ENCODE results near the gene GALP. TPM values are rescaled to one million over a fixed set of nuclear protein-coding genes. Genes with fewer than 3 reads are reported as not detected.
"Not testable (repeated sequence)": the region's sequence is repeated elsewhere in the genome, so short reads cannot be mapped to it uniquely, and the experiment has no call there.

The GALP gene
- total RNA-seq, 2 experiments from 2014 or later = not detected

- no peaks in the 10 kb centered on the region for H3K27me3 Mint-ChIP-seq
- peaks cover 28% of the 10 kb centered on the region for H3K4me1 Mint-ChIP-seq
- no peak for DNase-seq
- H3K36me3 Mint-ChIP-seq = peaks cover 2% of the 10 kb centered on the region
- H3K27ac Mint-ChIP-seq = peak overlapping the region; percentile 78
- no peaks in the 10 kb centered on the region for H3K9me3 Mint-ChIP-seq
- H3K4me3 Mint-ChIP-seq = peak overlapping the region; percentile 94
Observed at GRCh38 chr19:56142087-56142787, 33.6 kb upstream of the GALP start.

DNA sequence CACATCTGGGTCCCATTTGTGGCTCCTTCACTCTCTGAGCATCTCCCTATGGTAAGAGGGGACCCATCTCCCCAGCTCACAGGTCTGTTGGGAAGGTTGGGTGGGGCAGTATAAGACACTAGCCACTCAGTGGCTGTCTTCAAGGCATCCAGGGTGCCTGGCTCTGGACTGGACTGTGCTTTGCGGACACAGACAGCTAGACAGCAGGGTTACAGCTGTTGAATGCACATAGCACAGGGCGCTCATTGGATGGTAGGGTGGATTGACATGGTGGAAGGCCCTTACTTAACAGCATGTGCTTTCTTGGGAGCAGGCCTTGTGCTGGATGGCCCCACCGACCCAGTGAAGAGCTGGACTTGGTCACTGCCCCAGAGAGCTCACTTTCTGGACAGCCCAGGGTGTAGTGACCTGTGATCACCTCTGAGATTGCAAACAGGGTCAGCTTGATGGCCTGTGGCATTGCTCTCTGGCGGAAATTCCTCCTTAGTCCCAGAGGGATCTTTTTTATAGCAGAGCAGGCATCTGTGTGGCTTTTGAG, 32.8 kb upstream of the GALP start:
- Mint-ChIP-seq H3K9me3 (no peaks in the 10 kb centered on the region), H3K36me3 (peaks cover 2% of the 10 kb centered on the region), H3K27ac (no peak overlapping the region), H3K27me3 (no peaks in the 10 kb centered on the region), H3K4me1 (peaks cover 28% of the 10 kb centered on the region), H3K4me3 (peak overlapping the region; percentile 22)
- DNase-seq = no peak

- no peaks in the 10 kb centered on the region for H3K9me3 Mint-ChIP-seq
- H3K4me1 Mint-ChIP-seq = peaks cover 28% of the 10 kb centered on the region
- H3K4me3 Mint-ChIP-seq = no peak overlapping the region
- peak overlapping the region; percentile 7 for H3K27ac Mint-ChIP-seq
- DNase-seq = no peak
- H3K27me3 Mint-ChIP-seq = no peaks in the 10 kb centered on the region
- H3K36me3 Mint-ChIP-seq = peaks cover 8% of the 10 kb centered on the region
Observed at GRCh38 chr19:56144376-56144775, 31.4 kb upstream of the GALP start.

- Mint-ChIP-seq H3K4me1 (peaks cover 29% of the 10 kb centered on the region), H3K4me3 (no peak overlapping the region), H3K36me3 (peaks cover 12% of the 10 kb centered on the region), H3K27ac (peak overlapping the region; percentile 7), H3K9me3 (no peaks in the 10 kb centered on the region), H3K27me3 (no peaks in the 10 kb centered on the region)
- DNase-seq = no peak
Observed at GRCh38 chr19:56144831-56145230, 31.0 kb upstream of the GALP start.

DNA sequence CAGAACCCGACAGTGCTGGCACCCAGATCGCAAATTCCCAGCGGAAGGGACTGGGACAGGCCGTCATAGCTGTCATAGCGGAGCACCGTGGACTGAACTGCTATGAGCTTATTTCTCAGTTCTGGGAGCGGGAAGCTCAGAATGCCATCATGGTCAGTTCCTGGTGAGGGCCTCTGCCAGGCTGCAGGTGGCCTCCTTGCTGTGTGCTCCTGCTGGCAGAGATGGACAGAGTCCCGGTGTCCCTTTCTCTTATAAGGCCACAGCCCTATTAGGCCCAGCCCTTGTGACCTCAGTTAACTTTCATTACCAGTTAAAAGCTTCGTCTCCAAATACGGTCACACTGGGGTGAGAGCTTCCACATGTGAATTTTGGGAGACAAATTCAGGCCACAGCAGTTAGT, 30.1 kb upstream of the GALP start:
- H3K27me3 Mint-ChIP-seq = no peaks in the 10 kb centered on the region
- DNase-seq = no peak
- H3K36me3 Mint-ChIP-seq = peaks cover 18% of the 10 kb centered on the region
- no peak overlapping the region for H3K27ac Mint-ChIP-seq
- H3K9me3 Mint-ChIP-seq = no peaks in the 10 kb centered on the region
- no peak overlapping the region for H3K4me3 Mint-ChIP-seq
- H3K4me1 Mint-ChIP-seq = peaks cover 26% of the 10 kb centered on the region

DNA sequence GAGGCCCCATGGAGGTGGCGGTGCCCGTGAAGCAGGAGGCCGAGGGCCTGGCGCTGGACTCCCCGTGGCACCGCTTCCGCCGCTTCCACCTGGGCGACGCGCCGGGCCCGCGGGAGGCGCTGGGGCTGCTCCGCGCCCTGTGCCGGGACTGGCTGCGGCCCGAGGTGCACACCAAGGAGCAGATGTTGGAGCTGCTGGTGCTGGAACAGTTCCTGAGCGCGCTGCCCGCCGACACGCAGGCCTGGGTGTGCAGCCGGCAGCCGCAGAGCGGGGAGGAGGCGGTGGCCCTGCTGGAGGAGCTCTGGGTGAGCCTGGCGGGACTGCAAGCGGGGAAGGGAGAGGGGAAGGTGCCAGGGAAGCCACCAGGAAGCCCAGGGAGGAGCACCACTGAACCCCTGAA, 28.9 kb upstream of the GALP start:
- no peaks in the 10 kb centered on the region for H3K9me3 Mint-ChIP-seq
- H3K4me1 Mint-ChIP-seq = peaks cover 25% of the 10 kb centered on the region
- no peak overlapping the region for H3K27ac Mint-ChIP-seq

GRCh38 chr19:56147307-56147706, 28.5 kb upstream of the GALP start:
- no peak overlapping the region for H3K4me3 Mint-ChIP-seq
- no peaks in the 10 kb centered on the region for H3K9me3 Mint-ChIP-seq
- peaks cover 18% of the 10 kb centered on the region for H3K36me3 Mint-ChIP-seq
- H3K27me3 Mint-ChIP-seq = no peaks in the 10 kb centered on the region
- DNase-seq = no peak
- H3K4me1 Mint-ChIP-seq = peaks cover 21% of the 10 kb centered on the region
- H3K27ac Mint-ChIP-seq = no peak overlapping the region

More for the DNA sequence above, 28.9 kb upstream of the GALP start:
- no peak overlapping the region for H3K4me3 Mint-ChIP-seq
- H3K27me3 Mint-ChIP-seq = no peaks in the 10 kb centered on the region
- H3K36me3 Mint-ChIP-seq = peaks cover 18% of the 10 kb centered on the region
- DNase-seq = no peak

GRCh38 chr19:56148096-56148495, 27.7 kb upstream of the GALP start:
- Mint-ChIP-seq H3K4me1 (peaks cover 24% of the 10 kb centered on the region), H3K4me3 (no peak overlapping the region), H3K9me3 (no peaks in the 10 kb centered on the region), H3K36me3 (peaks cover 19% of the 10 kb centered on the region), H3K27ac (no peak overlapping the region), H3K27me3 (no peaks in the 10 kb centered on the region)
- no peak for DNase-seq

DNA sequence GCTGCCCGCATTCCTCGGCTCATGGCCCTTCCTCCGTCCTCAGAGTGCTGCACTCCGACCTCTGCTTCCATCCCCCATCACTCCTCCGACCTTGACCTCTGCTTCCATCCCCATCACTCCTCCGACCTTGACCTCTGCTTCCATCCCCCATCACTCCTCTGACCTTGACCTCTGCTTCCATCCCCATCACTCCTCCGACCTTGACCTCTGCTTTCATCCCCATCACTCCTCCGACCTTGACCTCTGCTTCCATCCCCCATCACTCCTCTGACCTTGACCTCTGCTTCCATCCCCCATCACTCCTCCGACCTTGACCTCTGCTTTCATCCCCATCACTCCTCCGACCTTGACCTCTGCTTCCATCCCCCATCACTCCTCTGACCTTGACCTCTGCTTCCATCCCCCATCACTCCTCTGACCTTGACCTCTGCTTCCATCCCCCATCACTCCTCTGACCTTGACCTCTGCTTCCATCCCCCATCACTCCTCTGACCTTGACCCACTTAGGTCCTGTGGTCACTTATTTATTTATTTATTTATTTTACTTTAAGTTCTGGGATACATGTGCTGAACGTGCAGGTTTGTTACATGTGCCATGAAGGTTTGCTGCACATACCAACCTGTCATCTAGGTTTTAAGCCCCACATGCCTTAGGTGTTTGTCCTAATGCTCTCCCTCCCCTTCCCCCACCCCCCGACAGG, 26.7 kb upstream of the GALP start:
- Mint-ChIP-seq H3K4me1 (peaks cover 24% of the 10 kb centered on the region), H3K36me3 (peaks cover 19% of the 10 kb centered on the region)
- not testable (repeated sequence) for DNase-seq, H3K9me3 Mint-ChIP-seq, H3K27ac Mint-ChIP-seq, H3K4me3 Mint-ChIP-seq, H3K27me3 Mint-ChIP-seq

DNA sequence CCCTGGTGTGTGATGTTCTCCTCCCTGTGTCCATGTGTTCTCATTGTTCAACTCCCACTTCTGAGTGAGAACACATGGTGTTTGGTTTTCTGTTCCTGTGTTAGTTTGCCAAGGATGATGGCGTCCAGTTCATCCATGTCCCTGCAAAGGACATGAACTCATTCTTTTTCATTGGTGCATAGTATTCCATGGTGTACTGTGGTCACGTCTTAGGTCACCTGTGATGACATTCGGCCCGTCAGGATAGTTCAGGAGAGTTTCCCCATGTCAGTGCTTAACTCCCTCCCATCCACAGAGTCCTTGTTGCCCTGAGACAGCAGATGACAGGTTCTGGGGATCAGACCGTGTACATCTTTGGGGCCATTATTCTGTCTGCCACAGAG, 26.2 kb upstream of the GALP start:
- H3K9me3 Mint-ChIP-seq = no peaks in the 10 kb centered on the region
- H3K36me3 Mint-ChIP-seq = peaks cover 20% of the 10 kb centered on the region
- no peaks in the 10 kb centered on the region for H3K27me3 Mint-ChIP-seq
- H3K4me1 Mint-ChIP-seq = peaks cover 20% of the 10 kb centered on the region
- H3K27ac Mint-ChIP-seq = no peak overlapping the region
- DNase-seq = no peak
- H3K4me3 Mint-ChIP-seq = no peak overlapping the region

GRCh38 chr19:56150358-56150757, 25.4 kb upstream of the GALP start:
- H3K27ac Mint-ChIP-seq = no peak overlapping the region
- peaks cover 20% of the 10 kb centered on the region for H3K36me3 Mint-ChIP-seq
- H3K9me3 Mint-ChIP-seq = no peaks in the 10 kb centered on the region
- no peak for DNase-seq
- no peaks in the 10 kb centered on the region for H3K27me3 Mint-ChIP-seq
- H3K4me1 Mint-ChIP-seq = peaks cover 20% of the 10 kb centered on the region
- H3K4me3 Mint-ChIP-seq = no peak overlapping the region

DNA sequence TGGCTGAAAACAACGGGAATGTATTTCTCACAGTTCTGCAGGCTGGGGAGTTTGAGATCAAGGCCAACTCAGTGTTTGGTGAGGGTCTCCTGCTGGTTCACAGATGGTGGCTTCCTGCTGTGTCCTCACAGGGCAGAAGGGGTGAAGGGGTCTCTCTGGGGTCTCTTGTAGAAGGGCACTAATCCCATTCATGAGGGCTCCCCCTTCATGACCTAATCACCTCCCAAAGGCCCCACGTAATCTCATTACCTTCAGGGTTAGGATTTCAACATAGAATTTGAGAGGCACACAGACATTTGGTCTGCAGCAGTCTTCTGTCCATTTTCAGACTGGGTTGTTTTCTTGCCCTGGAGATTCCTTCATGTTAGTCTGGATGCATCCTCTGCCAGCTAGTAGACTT, 23.2 kb upstream of the GALP start:
- Mint-ChIP-seq H3K36me3 (peaks cover 20% of the 10 kb centered on the region), H3K4me3 (no peak overlapping the region), H3K27ac (no peak overlapping the region), H3K9me3 (no peaks in the 10 kb centered on the region), H3K4me1 (peaks cover 20% of the 10 kb centered on the region), H3K27me3 (no peaks in the 10 kb centered on the region)
- no peak for DNase-seq

DNA sequence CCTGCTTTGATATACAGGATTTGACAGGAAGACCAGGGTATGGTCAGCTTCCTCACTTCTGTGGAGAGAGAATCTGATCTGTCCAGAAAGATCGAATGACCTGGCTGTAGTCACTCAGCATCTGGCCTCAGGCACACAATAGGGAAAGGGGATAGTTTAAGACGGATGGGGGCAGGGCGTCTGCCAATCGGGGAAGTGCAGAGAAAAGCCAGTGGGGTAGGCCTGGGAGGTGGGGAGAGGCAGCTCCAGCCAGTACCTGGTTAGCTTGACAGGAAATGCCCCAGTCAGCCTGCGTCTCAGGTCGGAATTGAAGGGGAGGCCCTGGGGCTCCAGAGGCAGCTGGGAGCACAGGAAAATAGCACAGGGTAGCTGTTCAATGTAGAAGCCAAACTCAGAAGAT, 22.3 kb upstream of the GALP start:
- Mint-ChIP-seq H3K4me3 (no peak overlapping the region), H3K36me3 (peaks cover 18% of the 10 kb centered on the region), H3K27ac (peak overlapping the region; percentile 34), H3K4me1 (peaks cover 20% of the 10 kb centered on the region), H3K9me3 (no peaks in the 10 kb centered on the region), H3K27me3 (no peaks in the 10 kb centered on the region)
- no peak for DNase-seq

DNA sequence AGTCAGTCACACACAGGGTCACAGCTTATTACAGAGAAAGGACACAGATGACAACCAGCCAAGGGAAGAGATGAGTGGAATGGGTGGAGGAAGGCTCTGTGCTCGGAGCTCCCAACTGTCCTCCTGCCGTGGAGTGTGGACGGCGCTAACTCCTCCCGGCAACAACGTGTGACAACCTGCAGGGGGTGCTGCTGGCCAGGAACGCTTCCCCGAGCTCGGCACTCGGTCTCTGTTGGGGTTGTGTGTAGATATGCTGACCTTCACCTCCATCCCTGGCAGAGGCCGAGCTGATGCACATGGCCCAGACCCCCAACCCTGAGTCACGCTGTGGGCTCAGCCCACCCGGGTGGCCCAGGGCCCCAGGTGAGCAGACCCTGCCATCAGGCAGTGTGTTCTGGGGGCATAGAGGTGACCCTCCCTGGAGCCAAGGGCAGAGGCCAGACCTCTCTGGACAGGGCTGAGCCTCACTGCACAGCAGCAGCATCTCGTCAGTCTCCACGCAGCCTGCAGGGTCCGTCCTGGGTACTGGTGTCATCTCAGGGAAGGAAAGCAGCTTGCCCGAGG, 20.6 kb upstream of the GALP start:
- H3K9me3 Mint-ChIP-seq = no peaks in the 10 kb centered on the region
- no peak overlapping the region for H3K4me3 Mint-ChIP-seq
- H3K4me1 Mint-ChIP-seq = peaks cover 14% of the 10 kb centered on the region
- H3K27ac Mint-ChIP-seq = no peak overlapping the region
- H3K36me3 Mint-ChIP-seq = peaks cover 15% of the 10 kb centered on the region
- no peak for DNase-seq
- H3K27me3 Mint-ChIP-seq = no peaks in the 10 kb centered on the region

DNA sequence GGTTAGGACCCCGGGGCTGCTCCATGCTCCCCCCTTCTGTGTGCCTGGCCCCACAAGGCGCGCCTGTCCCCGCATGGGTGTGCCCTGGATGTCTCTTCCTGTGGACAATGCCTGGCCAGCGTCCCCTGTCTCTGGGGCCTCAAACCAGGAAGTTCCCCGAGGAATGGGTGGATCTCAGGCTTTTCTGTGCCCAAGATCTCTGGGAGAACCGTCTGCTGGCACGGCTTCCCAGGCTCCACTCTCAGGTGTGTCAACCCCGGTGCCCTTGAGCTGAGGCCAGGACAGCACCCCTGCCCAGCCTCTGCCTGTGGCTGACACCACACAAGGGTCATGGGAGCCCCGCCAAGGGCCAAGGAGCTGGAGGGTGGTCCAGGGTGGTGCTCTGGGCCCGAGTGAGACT, 19.0 kb upstream of the GALP start:
- H3K27ac Mint-ChIP-seq = no peak overlapping the region
- H3K4me3 Mint-ChIP-seq = no peak overlapping the region
- H3K36me3 Mint-ChIP-seq = peaks cover 14% of the 10 kb centered on the region
- peaks cover 14% of the 10 kb centered on the region for H3K4me1 Mint-ChIP-seq
- H3K27me3 Mint-ChIP-seq = no peaks in the 10 kb centered on the region
- no peaks in the 10 kb centered on the region for H3K9me3 Mint-ChIP-seq
- DNase-seq = no peak
